ENCODE data around the gene TLR5.
"Not testable (repeated sequence)": the region's sequence is repeated elsewhere in the genome, so short reads cannot be mapped to it uniquely, and the experiment has no call there.

Gene TLR5

GRCh38 chr1:223142795-223143536 lies at the start of gene TLR5:
Gene TLR5 (minus strand): TSS chr1:223143248. CDS start chr1:223113031, 30,217 bp downstream.
- DNase-seq = peak in 1 of 2 donors; percentile 74

- no peak for DNase-seq
Measured at GRCh38 chr1:223189903-223190724, 47.1 kb upstream of the TLR5 start.

GRCh38 chr1:223189525-223189902 lies 46.5 kb upstream of the TLR5 start:
- DNase-seq = no peak

- DNase-seq = no peak
Measured at GRCh38 chr1:223188618-223189356, 45.7 kb upstream of the TLR5 start.

- DNase-seq = no peak
Measured at GRCh38 chr1:223186800-223187199, 43.8 kb upstream of the TLR5 start.

GRCh38 chr1:223183268-223183862 lies 40.3 kb upstream of the TLR5 start:
- no peak for DNase-seq

GRCh38 chr1:223180731-223181321 lies 37.8 kb upstream of the TLR5 start:
- no peak for DNase-seq

GRCh38 chr1:223179786-223180185 lies 36.7 kb upstream of the TLR5 start:
- DNase-seq = no peak

- no peak for DNase-seq
Measured at GRCh38 chr1:223179280-223179679, 36.2 kb upstream of the TLR5 start.

- no peak for DNase-seq
Measured at GRCh38 chr1:223177681-223178080, 34.6 kb upstream of the TLR5 start.

- DNase-seq = no peak
Measured at GRCh38 chr1:223176437-223176836, 33.4 kb upstream of the TLR5 start.

GRCh38 chr1:223175633-223176032 lies 32.6 kb upstream of the TLR5 start:
- DNase-seq = no peak

GRCh38 chr1:223175032-223175431 lies 32.0 kb upstream of the TLR5 start:
- DNase-seq = no peak

- DNase-seq = not testable (repeated sequence)
Measured at GRCh38 chr1:223169458-223169857, 26.4 kb upstream of the TLR5 start.

- DNase-seq = no peak
Measured at GRCh38 chr1:223161321-223161720, 18.3 kb upstream of the TLR5 start.

GRCh38 chr1:223156343-223156742 lies 13.3 kb upstream of the TLR5 start:
- no peak for DNase-seq

- no peak for DNase-seq
Measured at GRCh38 chr1:223155153-223155552, 12.1 kb upstream of the TLR5 start.

- no peak for DNase-seq
Measured at GRCh38 chr1:223153177-223154119, 10.4 kb upstream of the TLR5 start.

- DNase-seq = no peak
Measured at GRCh38 chr1:223152399-223152798, 9.4 kb upstream of the TLR5 start.

- no peak for DNase-seq
Measured at GRCh38 chr1:223150443-223150842, 7.4 kb upstream of the TLR5 start.

GRCh38 chr1:223147873-223148272 lies 4.8 kb upstream of the TLR5 start:
- DNase-seq = no peak

GRCh38 chr1:223147409-223147808 lies 4.4 kb upstream of the TLR5 start:
- no peak for DNase-seq

All from bone marrow (tissue), 2 donors.